Neural crest cell (in vitro differentiated cells): ENCODE data around the gene FRMD4B. TPM values are rescaled to one million over a fixed set of nuclear protein-coding genes. Genes with fewer than 3 reads are reported as not detected.

Experiments used
- DNase-seq: peaks from one replicate; pipeline ENCODE4 v3.0.0; 2021; ENCODE audit warnings: low read depth, mixed read lengths, low spot score
- H3K27ac Mint-ChIP-seq: one replicate; pipeline ENCODE4 v1.8.0; 2021; ENCODE audit warnings: mild to moderate bottlenecking, mixed read lengths; ENCODE audit not compliant: unreplicated experiment
- H3K27me3 Mint-ChIP-seq: 2 replicates; pipeline ENCODE4 v1.8.0; 2021; ENCODE audit warnings: low read depth, mild to moderate bottlenecking, mixed read lengths
- H3K36me3 Mint-ChIP-seq: 2 replicates; pipeline ENCODE4 v1.8.0; 2021; ENCODE audit warnings: low read depth, mild to moderate bottlenecking, mixed read lengths
- H3K4me1 Mint-ChIP-seq: 2 replicates; pipeline ENCODE4 v1.8.0; 2021; ENCODE audit warnings: mixed read lengths
- H3K4me3 Mint-ChIP-seq: one replicate; pipeline ENCODE4 v1.8.0; 2021; ENCODE audit warnings: mild to moderate bottlenecking, mixed read lengths
- H3K9me3 Mint-ChIP-seq: 2 replicates; pipeline ENCODE4 v1.8.0; 2021; ENCODE audit warnings: mixed read lengths
- CTCF ChIP-seq: fragments of 200-600 bp; sonication (generic); conservative IDR thresholded peaks from 2 replicates; pipeline ENCODE4 v1.5.0; 2021; ENCODE audit warnings: antibody characterized with exemption, mild to moderate bottlenecking
- total RNA-seq: library from RNA; stranded (reverse); gene quantifications from 2 replicates; pipeline ENCODE4 v1.2.1, GENCODE V29; 2021

FRMD4B gene
- total RNA-seq, 1 donor from 2014 or later, result 17.2 TPM

- H3K36me3 Mint-ChIP-seq, result no peaks in the 10 kb centered on the region
- H3K27me3 Mint-ChIP-seq, result no peaks in the 10 kb centered on the region
- no peaks in the 10 kb centered on the region for H3K9me3 Mint-ChIP-seq
- no peak for DNase-seq
- no peak for TF ChIP-seq CTCF
- H3K4me3 Mint-ChIP-seq, result no peak overlapping the region
- no peak overlapping the region for H3K27ac Mint-ChIP-seq
- H3K4me1 Mint-ChIP-seq, result no peaks in the 10 kb centered on the region
Measured at GRCh38 chr3:69322158-69322509, 63.8 kb downstream of the FRMD4B start.

DNA sequence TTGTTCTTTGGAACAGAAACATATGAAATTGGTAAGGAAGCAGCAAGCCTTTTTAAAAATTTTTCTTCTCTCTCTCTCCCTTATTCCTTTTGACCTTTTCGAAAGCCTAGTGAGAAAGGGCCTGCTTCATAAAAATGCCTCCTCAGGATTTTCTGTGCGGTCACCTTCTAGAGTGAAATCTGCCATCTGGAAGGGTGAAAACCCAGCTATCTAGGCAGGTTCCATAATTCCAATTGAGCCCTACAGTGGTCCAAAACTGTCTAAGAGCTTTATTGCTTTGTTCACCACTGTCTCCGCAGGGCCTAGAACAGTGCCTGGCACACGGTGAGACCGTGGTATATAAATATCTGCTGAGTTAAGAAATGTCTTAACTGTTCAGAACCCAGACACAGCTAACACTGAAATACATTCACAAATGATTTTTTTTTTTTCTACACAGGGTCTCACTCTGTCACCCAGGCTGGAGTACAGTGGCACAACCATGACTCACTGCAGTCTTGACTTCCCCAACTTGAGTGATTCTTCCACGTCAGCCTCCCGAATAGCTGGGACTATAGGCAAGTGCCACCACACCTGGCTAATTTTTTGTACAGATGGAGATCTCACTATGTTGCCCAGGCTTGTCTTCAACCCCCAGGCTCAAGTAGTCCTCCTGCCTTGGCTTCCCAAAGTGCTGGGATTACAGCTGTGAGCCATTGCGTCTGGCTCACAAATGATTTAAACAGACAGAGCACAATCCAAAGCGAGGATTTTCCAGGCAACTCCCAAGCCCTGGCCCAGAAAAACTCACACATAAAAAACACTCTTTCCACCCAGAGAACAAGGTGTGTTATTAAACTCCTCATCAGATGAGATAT, 64.4 kb downstream of the FRMD4B start:
- Mint-ChIP-seq H3K27me3 (no peaks in the 10 kb centered on the region), H3K36me3 (no peaks in the 10 kb centered on the region), H3K4me3 (no peak overlapping the region), H3K4me1 (no peaks in the 10 kb centered on the region), H3K27ac (no peak overlapping the region), H3K9me3 (no peaks in the 10 kb centered on the region)
- DNase-seq, result no peak
- no peak for TF ChIP-seq CTCF

DNA sequence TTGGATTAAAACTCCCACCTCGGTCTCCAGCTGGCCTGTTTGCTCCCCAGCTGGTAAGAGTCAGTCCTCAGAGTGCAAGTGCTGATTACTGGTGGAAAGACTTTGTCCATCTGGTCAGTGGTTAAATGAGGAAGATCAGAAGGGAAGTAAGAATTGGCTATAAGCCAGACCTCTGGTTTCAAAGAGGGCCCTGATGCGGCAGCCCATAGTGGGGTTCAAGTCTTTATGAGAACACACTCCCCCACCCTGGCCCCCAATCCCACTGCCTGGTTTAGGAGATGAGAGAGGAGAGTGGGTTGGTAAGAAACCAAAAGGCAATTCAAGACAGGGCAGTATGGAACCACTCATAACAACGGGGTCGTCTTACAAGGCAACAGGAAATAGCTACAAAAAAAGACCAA, 65.0 kb downstream of the FRMD4B start:
- Mint-ChIP-seq H3K27ac (no peak overlapping the region), H3K36me3 (no peaks in the 10 kb centered on the region)
- TF ChIP-seq CTCF, result no peak

DNA sequence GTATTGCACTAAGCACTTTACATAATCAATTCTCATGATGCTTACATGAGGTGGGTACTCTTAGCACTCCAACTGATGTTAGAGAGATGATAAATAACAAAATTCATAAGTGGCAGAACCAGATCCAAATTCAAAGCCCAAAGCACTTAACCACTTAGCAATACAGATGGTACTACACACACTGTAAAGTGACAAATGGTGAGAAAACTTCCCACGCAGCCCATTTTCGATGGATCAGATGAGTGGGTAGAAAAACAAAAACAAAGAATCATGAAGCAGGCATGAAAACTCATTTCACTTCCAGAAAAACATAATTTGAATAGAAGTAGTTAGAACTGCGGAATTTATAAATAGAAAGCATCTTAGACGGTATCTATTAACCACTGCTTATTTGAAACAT, 66.2 kb downstream of the FRMD4B start:
- no peaks in the 10 kb centered on the region for H3K27me3 Mint-ChIP-seq
- H3K36me3 Mint-ChIP-seq, result no peaks in the 10 kb centered on the region
- no peak overlapping the region for H3K27ac Mint-ChIP-seq
- no peaks in the 10 kb centered on the region for H3K4me1 Mint-ChIP-seq
- DNase-seq, result no peak
- no peaks in the 10 kb centered on the region for H3K9me3 Mint-ChIP-seq
- no peak for TF ChIP-seq CTCF
- no peak overlapping the region for H3K4me3 Mint-ChIP-seq

More for the DNA sequence above, 65.0 kb downstream of the FRMD4B start:
- H3K4me3 Mint-ChIP-seq, result no peak overlapping the region
- H3K4me1 Mint-ChIP-seq, result no peaks in the 10 kb centered on the region
- no peaks in the 10 kb centered on the region for H3K9me3 Mint-ChIP-seq
- no peak for DNase-seq
- no peaks in the 10 kb centered on the region for H3K27me3 Mint-ChIP-seq

DNA sequence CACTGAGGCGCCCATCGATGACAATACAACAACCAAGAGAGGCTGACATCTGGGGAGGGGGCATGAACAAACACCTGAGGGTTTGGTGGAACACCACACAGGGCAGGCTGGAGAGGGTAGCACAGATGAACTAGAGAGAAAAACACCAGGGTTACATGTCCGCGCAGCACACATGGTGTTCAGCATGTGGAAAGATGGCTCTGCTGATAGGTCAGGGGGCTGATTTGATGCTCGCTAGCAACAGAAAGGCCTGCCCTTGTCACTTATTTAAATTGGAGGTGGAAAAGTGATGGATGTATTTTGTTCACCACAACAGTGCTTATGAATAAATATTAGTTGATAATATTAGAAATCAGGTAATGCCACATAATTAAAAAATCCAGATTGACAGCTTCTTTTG, 67.5 kb downstream of the FRMD4B start:
- no peak for TF ChIP-seq CTCF
- DNase-seq, result no peak
- no peaks in the 10 kb centered on the region for H3K27me3 Mint-ChIP-seq
- H3K9me3 Mint-ChIP-seq, result no peaks in the 10 kb centered on the region
- no peaks in the 10 kb centered on the region for H3K4me1 Mint-ChIP-seq
- H3K4me3 Mint-ChIP-seq, result no peak overlapping the region
- H3K27ac Mint-ChIP-seq, result no peak overlapping the region
- H3K36me3 Mint-ChIP-seq, result no peaks in the 10 kb centered on the region
